HS-27A (cell line): ENCODE results near the gene NAALADL1.

Experiments used
- DNase-seq: peaks from one replicate; pipeline ENCODE4 v3.0.0-alpha.2; 2012; ENCODE audit warnings: low read depth, missing footprints

Gene NAALADL1

GRCh38 chr11:65058419-65059054 lies at the start of gene NAALADL1:
Gene NAALADL1 (minus strand): TSS chr11:65058553. CDS start chr11:65058521, 32 bp downstream.
- DNase-seq, result no peak

- DNase-seq, result no peak
Observed at GRCh38 chr11:65107751-65108468, 49.6 kb upstream of the NAALADL1 start.

GRCh38 chr11:65107078-65107477 lies 48.7 kb upstream of the NAALADL1 start:
- DNase-seq, result no peak

GRCh38 chr11:65104628-65105027 lies 46.3 kb upstream of the NAALADL1 start:
- DNase-seq, result no peak

- no peak for DNase-seq
Observed at GRCh38 chr11:65103476-65103875, 45.1 kb upstream of the NAALADL1 start.

- no peak for DNase-seq
Observed at GRCh38 chr11:65102142-65103095, 44.1 kb upstream of the NAALADL1 start.

GRCh38 chr11:65100674-65101350 lies 42.5 kb upstream of the NAALADL1 start:
- DNase-seq, result no peak

- DNase-seq, result no peak
Observed at GRCh38 chr11:65096926-65097325, 38.6 kb upstream of the NAALADL1 start.

GRCh38 chr11:65095974-65096806 lies 37.8 kb upstream of the NAALADL1 start, which contains the start of gene VPS51:
Gene VPS51 (plus strand): TSS chr11:65096214. CDS start chr11:65096251, 37 bp downstream.
- peak; percentile 73 for DNase-seq

GRCh38 chr11:65095427-65095826 lies 37.1 kb upstream of the NAALADL1 start:
- DNase-seq, result no peak

GRCh38 chr11:65090628-65091027 lies 32.3 kb upstream of the NAALADL1 start:
- DNase-seq, result no peak

GRCh38 chr11:65089621-65090020 lies 31.3 kb upstream of the NAALADL1 start:
- no peak for DNase-seq

- DNase-seq, result no peak
Observed at GRCh38 chr11:65087827-65088226, 29.5 kb upstream of the NAALADL1 start.

GRCh38 chr11:65087216-65087615 lies 28.9 kb upstream of the NAALADL1 start:
- no peak for DNase-seq

GRCh38 chr11:65086809-65087208 lies 28.5 kb upstream of the NAALADL1 start:
- DNase-seq, result no peak

- no peak for DNase-seq
Observed at GRCh38 chr11:65085446-65085845, 27.1 kb upstream of the NAALADL1 start.

GRCh38 chr11:65084598-65085375 lies 26.4 kb upstream of the NAALADL1 start:
- no peak for DNase-seq

- DNase-seq, result peak; percentile 87
Observed at GRCh38 chr11:65083834-65084597, 25.7 kb upstream of the NAALADL1 start, which contains the start of the genes CDCA5 and ZFPL1. Gene CDCA5 (minus strand): TSS chr11:65084040. CDS start chr11:65083978, 62 bp downstream. Gene ZFPL1 (plus strand): TSS chr11:65084222. CDS start chr11:65084699, 477 bp downstream.
